ENCODE results near the gene SIRT7. TPM values are rescaled to one million over a fixed set of nuclear protein-coding genes. Genes with fewer than 3 reads are reported as not detected.

Gene SIRT7
- polyA plus RNA-seq, 4 donors = 25.9 to 129 (median 60.4) TPM

DNA sequence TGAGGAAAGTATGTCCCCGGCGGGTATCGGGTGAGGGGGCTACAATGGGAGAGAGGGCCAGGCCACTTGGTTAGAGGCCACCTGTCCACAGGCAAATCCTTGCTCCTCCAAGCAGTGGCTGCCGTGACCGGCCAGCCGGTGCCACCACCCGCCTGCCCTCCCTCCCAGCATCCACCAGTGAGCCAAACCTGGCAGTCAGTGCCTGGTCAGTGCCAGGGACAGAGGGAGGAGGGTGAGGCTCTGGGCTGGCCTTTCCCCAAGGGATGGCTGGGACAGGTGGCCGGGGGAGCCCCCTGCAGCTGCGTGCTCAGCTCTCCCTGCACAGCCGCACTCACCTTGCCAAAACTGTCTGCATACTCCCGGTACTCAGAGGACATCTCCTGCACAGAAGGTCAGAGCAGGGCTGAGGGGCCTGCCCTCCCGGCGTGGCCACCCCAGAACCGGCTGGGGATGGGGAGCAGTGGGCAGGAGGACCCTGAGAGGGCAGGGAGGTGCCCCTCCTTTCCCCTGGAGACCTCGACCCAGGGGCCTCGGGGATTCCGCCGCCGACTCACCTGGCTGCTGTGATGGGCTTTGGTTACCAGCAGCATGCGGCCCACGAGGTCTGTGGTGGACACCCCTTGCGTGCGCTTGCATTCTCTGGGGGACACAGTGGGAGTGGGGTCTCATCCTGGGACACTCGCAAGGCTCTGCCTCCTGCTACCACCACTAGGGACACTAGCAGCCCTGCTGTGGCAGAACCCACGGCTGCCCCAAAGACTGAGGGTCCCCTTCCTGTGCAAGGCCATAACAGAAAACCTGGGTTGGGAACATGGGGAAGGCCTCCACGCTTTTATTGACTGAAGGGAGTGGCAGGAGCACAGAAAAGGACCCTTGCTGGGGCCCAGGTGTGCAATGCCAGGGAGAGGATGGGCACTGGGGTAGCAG, 10.5 kb downstream of the SIRT7 start:
- Histone ChIP-seq H3K4me3 (ENCODE audit: low read depth in 1 of 3, low read length in 3 of 3) (no peak overlapping the region), H3K36me3 (ENCODE audit: control insufficient read depth in 3 of 3, insufficient read depth in 2 of 3, low read depth in 1 of 3, low read length in 3 of 3) (peaks cover 2 to 78% (median 20%) of the 10 kb centered on the region in 3 donors), H3K4me1 (ENCODE audit: control insufficient read depth in 3 of 3, insufficient read depth in 2 of 3, low read depth in 1 of 3, low read length in 2 of 3) (peaks cover 0 to 16% (median 2%) of the 10 kb centered on the region in 3 donors), H3K27me3 (ENCODE audit: control insufficient read depth in 3 of 3, insufficient read depth in 3 of 3, low read length in 3 of 3) (peaks cover 0 to under 1% (median 0%) of the 10 kb centered on the region in 3 donors), H3K9me3 (ENCODE audit: control insufficient read depth in 2 of 2, insufficient read depth in 1 of 2, low read depth in 1 of 2, low read length in 1 of 2) (no peaks in the 10 kb centered on the region), H3K27ac (ENCODE audit: low read depth in 1 of 3, low read length in 2 of 3) (no peak overlapping the region)
- FAIRE-seq (no peak), DNase-seq (no peak)
- 91 to 93% (median 92%) methylated on average over 26 of the region's 26 CpGs for WGBS, 3 donors

GRCh38 chr17:81906476-81907218, 11.3 kb downstream of the SIRT7 start:
- DNase-seq (no peak), FAIRE-seq (no peak)
- peaks cover 0 to 18% (median 2%) of the 10 kb centered on the region in 3 donors for H3K4me1 ChIP-seq (ENCODE audit: control insufficient read depth in 3 of 3, insufficient read depth in 2 of 3, low read depth in 1 of 3, low read length in 2 of 3)
- H3K36me3 ChIP-seq (ENCODE audit: control insufficient read depth in 3 of 3, insufficient read depth in 2 of 3, low read depth in 1 of 3, low read length in 3 of 3) = peaks cover 0 to 70% (median 16%) of the 10 kb centered on the region in 3 donors
- no peak overlapping the region for H3K4me3 ChIP-seq (ENCODE audit: low read depth in 1 of 3, low read length in 3 of 3)
- 89 to 93% (median 89%) methylated on average over 14 to 15 of the region's 15 CpGs for WGBS, 3 donors
- H3K27ac ChIP-seq (ENCODE audit: low read depth in 1 of 3, low read length in 2 of 3) = no peak overlapping the region
- H3K9me3 ChIP-seq (ENCODE audit: control insufficient read depth in 2 of 2, insufficient read depth in 1 of 2, low read depth in 1 of 2, low read length in 1 of 2) = no peaks in the 10 kb centered on the region
- peaks cover 0 to 4% (median 0%) of the 10 kb centered on the region in 3 donors for H3K27me3 ChIP-seq (ENCODE audit: control insufficient read depth in 3 of 3, insufficient read depth in 3 of 3, low read length in 3 of 3)

GRCh38 chr17:81905993-81906392, 12.0 kb downstream of the SIRT7 start:
- DNase-seq (no peak), FAIRE-seq (no peak)
- 91 to 99% (median 94%) methylated on average over 10 of the region's 10 CpGs for WGBS, 3 donors
- peaks cover 0 to 11% (median 0%) of the 10 kb centered on the region in 3 donors for H3K27me3 ChIP-seq (ENCODE audit: control insufficient read depth in 3 of 3, insufficient read depth in 3 of 3, low read length in 3 of 3)
- H3K4me3 ChIP-seq (ENCODE audit: low read depth in 1 of 3, low read length in 3 of 3) = no peak overlapping the region
- H3K27ac ChIP-seq (ENCODE audit: low read depth in 1 of 3, low read length in 2 of 3) = no peak overlapping the region
- H3K4me1 ChIP-seq (ENCODE audit: control insufficient read depth in 3 of 3, insufficient read depth in 2 of 3, low read depth in 1 of 3, low read length in 2 of 3) = peaks cover 0 to 21% (median 2%) of the 10 kb centered on the region in 3 donors
- no peaks in the 10 kb centered on the region for H3K9me3 ChIP-seq (ENCODE audit: control insufficient read depth in 2 of 2, insufficient read depth in 1 of 2, low read depth in 1 of 2, low read length in 1 of 2)
- peaks cover 0 to 72% (median 16%) of the 10 kb centered on the region in 3 donors for H3K36me3 ChIP-seq (ENCODE audit: control insufficient read depth in 3 of 3, insufficient read depth in 2 of 3, low read depth in 1 of 3, low read length in 3 of 3)

GRCh38 chr17:81905424-81905875, 12.5 kb downstream of the SIRT7 start:
- Histone ChIP-seq H3K27ac (ENCODE audit: low read depth in 1 of 3, low read length in 2 of 3) (no peak overlapping the region), H3K4me1 (ENCODE audit: control insufficient read depth in 3 of 3, insufficient read depth in 2 of 3, low read depth in 1 of 3, low read length in 2 of 3) (peaks cover 0 to 21% (median 2%) of the 10 kb centered on the region in 3 donors), H3K4me3 (ENCODE audit: low read depth in 1 of 3, low read length in 3 of 3) (no peak overlapping the region), H3K9me3 (ENCODE audit: control insufficient read depth in 2 of 2, insufficient read depth in 1 of 2, low read depth in 1 of 2, low read length in 1 of 2) (no peaks in the 10 kb centered on the region), H3K27me3 (ENCODE audit: control insufficient read depth in 3 of 3, insufficient read depth in 3 of 3, low read length in 3 of 3) (peaks cover 0 to 11% (median 0%) of the 10 kb centered on the region in 3 donors), H3K36me3 (ENCODE audit: control insufficient read depth in 3 of 3, insufficient read depth in 2 of 3, low read depth in 1 of 3, low read length in 3 of 3) (peaks cover 0 to 77% (median 16%) of the 10 kb centered on the region in 3 donors)
- WGBS, 3 donors = 89 to 94% (median 90%) methylated on average over 13 to 16 of the region's 16 CpGs
- DNase-seq (no peak), FAIRE-seq (no peak)

GRCh38 chr17:81904600-81905423, 13.2 kb downstream of the SIRT7 start:
- H3K36me3 ChIP-seq (ENCODE audit: control insufficient read depth in 3 of 3, insufficient read depth in 2 of 3, low read depth in 1 of 3, low read length in 3 of 3) = peaks cover 0 to 84% (median 16%) of the 10 kb centered on the region in 3 donors
- peaks cover 0 to 14% (median 2%) of the 10 kb centered on the region in 3 donors for H3K4me1 ChIP-seq (ENCODE audit: control insufficient read depth in 3 of 3, insufficient read depth in 2 of 3, low read depth in 1 of 3, low read length in 2 of 3)
- H3K27me3 ChIP-seq (ENCODE audit: control insufficient read depth in 3 of 3, insufficient read depth in 3 of 3, low read length in 3 of 3) = peaks cover 0 to 11% (median 0%) of the 10 kb centered on the region in 3 donors
- FAIRE-seq (no peak), DNase-seq (no peak)
- no peak overlapping the region for H3K4me3 ChIP-seq (ENCODE audit: low read depth in 1 of 3, low read length in 3 of 3)
- H3K27ac ChIP-seq (ENCODE audit: low read depth in 1 of 3, low read length in 2 of 3) = no peak overlapping the region
- 85 to 90% (median 89%) methylated on average over 28 of the region's 28 CpGs for WGBS, 3 donors
- no peaks in the 10 kb centered on the region for H3K9me3 ChIP-seq (ENCODE audit: control insufficient read depth in 2 of 2, insufficient read depth in 1 of 2, low read depth in 1 of 2, low read length in 1 of 2)

DNA sequence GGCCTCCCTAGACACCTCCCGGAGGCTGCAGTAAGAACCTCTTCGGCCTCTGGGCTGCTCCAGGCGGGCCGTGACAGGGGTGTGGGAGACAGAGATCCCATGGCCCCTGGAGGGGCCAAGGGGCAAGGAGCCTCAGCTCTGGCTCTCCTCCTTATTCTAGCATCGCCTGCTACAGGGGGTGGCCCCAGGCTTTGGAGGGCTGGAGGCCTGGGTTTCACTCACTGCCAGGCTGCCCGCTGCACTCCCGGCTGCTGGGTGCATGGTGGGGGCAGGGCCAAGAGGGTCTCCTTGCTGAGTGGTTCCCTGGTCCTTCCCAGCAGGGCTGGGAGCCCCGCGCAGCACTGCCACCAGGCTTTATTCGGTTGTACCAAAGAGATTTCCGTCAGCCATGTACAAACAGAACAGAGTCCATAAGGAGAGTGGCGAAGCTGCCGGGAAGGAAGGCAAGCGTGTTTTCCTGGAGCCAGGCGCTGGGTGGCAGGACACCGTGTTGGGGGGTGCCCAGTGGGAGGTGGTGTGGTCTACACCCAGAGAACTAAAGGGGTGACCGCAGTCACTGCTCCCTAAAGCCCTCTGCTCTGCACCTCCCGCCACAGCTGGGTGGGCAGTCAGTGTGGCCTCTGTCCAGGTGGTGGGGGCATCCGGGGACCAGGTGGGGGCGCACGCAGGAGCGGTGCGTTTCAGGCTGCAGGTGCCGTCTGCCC, 13.9 kb downstream of the SIRT7 start:
- no peak overlapping the region for H3K4me3 ChIP-seq (ENCODE audit: low read depth in 1 of 3, low read length in 3 of 3)
- H3K27ac ChIP-seq (ENCODE audit: low read depth in 1 of 3, low read length in 2 of 3) = no peak overlapping the region
- no peaks in the 10 kb centered on the region for H3K9me3 ChIP-seq (ENCODE audit: control insufficient read depth in 2 of 2, insufficient read depth in 1 of 2, low read depth in 1 of 2, low read length in 1 of 2)
- no peak for DNase-seq
- WGBS, 3 donors = 91 to 93% (median 92%) methylated on average over 24 of the region's 24 CpGs
- peaks cover 0 to 84% (median 13%) of the 10 kb centered on the region in 3 donors for H3K36me3 ChIP-seq (ENCODE audit: control insufficient read depth in 3 of 3, insufficient read depth in 2 of 3, low read depth in 1 of 3, low read length in 3 of 3)
- H3K27me3 ChIP-seq (ENCODE audit: control insufficient read depth in 3 of 3, insufficient read depth in 3 of 3, low read length in 3 of 3) = peaks cover 0 to 11% (median 0%) of the 10 kb centered on the region in 3 donors
- peaks cover 0 to 9% (median 0%) of the 10 kb centered on the region in 3 donors for H3K4me1 ChIP-seq (ENCODE audit: control insufficient read depth in 3 of 3, insufficient read depth in 2 of 3, low read depth in 1 of 3, low read length in 2 of 3)
- no peak for FAIRE-seq

- Histone ChIP-seq H3K36me3 (ENCODE audit: control insufficient read depth in 3 of 3, insufficient read depth in 2 of 3, low read depth in 1 of 3, low read length in 3 of 3) (peaks cover 0 to 84% (median 13%) of the 10 kb centered on the region in 3 donors), H3K4me1 (ENCODE audit: control insufficient read depth in 3 of 3, insufficient read depth in 2 of 3, low read depth in 1 of 3, low read length in 2 of 3) (peaks cover 0 to 9% (median 0%) of the 10 kb centered on the region in 3 donors), H3K4me3 (ENCODE audit: low read depth in 1 of 3, low read length in 3 of 3) (no peak overlapping the region), H3K27me3 (ENCODE audit: control insufficient read depth in 3 of 3, insufficient read depth in 3 of 3, low read length in 3 of 3) (peaks cover 0 to 11% (median 0%) of the 10 kb centered on the region in 3 donors), H3K9me3 (ENCODE audit: control insufficient read depth in 2 of 2, insufficient read depth in 1 of 2, low read depth in 1 of 2, low read length in 1 of 2) (no peaks in the 10 kb centered on the region), H3K27ac (ENCODE audit: low read depth in 1 of 3, low read length in 2 of 3) (no peak overlapping the region)
- 91 to 93% (median 91%) methylated on average over 10 of the region's 10 CpGs for WGBS, 3 donors
- no peak for DNase-seq
- no peak for FAIRE-seq
Observed at GRCh38 chr17:81903415-81903831, 14.6 kb downstream of the SIRT7 start.

Measured in small intestine (tissue), 7 donors.